ENCODE results near the gene RSRC1. TPM values are rescaled to one million over a fixed set of nuclear protein-coding genes. Genes with fewer than 3 reads are reported as not detected.

RSRC1 gene
- total RNA-seq, 1 donor from 2014 or later = 39.9 TPM

- ChIA-PET POLR2A (no interaction called here), CTCF (no interaction called here)
- no peak overlapping the region for H3K4me3 Mint-ChIP-seq
- DNase-seq (no peak), ATAC-seq (ENCODE audit: low read depth) (no peak)
- intact Hi-C loops (cut with micrococcal nuclease) = no loop called here
- no peaks in the 10 kb centered on the region for H3K9me3 Mint-ChIP-seq
- H3K27ac Mint-ChIP-seq = no peak overlapping the region
- peaks cover 9% of the 10 kb centered on the region for H3K36me3 Mint-ChIP-seq (ENCODE audit: low read depth)
- peaks cover 10% of the 10 kb centered on the region for H3K4me1 Mint-ChIP-seq
- no peaks in the 10 kb centered on the region for H3K27me3 Mint-ChIP-seq
- TF ChIP-seq CTCF (IDR thresholded peaks at IDR 0.05) = no peak
These were observed 351.0 kb downstream of the RSRC1 start for GRCh38 chr3:158460926-158461325.

GRCh38 chr3:158463556-158463955 is 353.7 kb downstream of the RSRC1 start:
- Mint-ChIP-seq H3K9me3 (no peaks in the 10 kb centered on the region), H3K4me3 (no peak overlapping the region), H3K4me1 (peaks cover 10% of the 10 kb centered on the region), H3K27ac (no peak overlapping the region), H3K36me3 (ENCODE audit: low read depth) (peaks cover 9% of the 10 kb centered on the region), H3K27me3 (no peaks in the 10 kb centered on the region)
- intact Hi-C loops (cut with micrococcal nuclease) = no loop called here
- no peak for TF ChIP-seq CTCF (IDR thresholded peaks at IDR 0.05)
- ATAC-seq (ENCODE audit: low read depth) (no peak), DNase-seq (no peak)
- ChIA-PET POLR2A (no interaction called here), CTCF (no interaction called here)

GRCh38 chr3:158465074-158465473 is 355.2 kb downstream of the RSRC1 start:
- TF ChIP-seq CTCF (IDR thresholded peaks at IDR 0.05) = no peak
- intact Hi-C loops (cut with micrococcal nuclease) = no loop called here
- DNase-seq = no peak
- CTCF ChIA-PET = no interaction called here
- POLR2A ChIA-PET = no interaction called here
- no peaks in the 10 kb centered on the region for H3K9me3 Mint-ChIP-seq
- peaks cover 9% of the 10 kb centered on the region for H3K36me3 Mint-ChIP-seq (ENCODE audit: low read depth)
- peaks cover 8% of the 10 kb centered on the region for H3K4me1 Mint-ChIP-seq
- no peaks in the 10 kb centered on the region for H3K27me3 Mint-ChIP-seq
- H3K4me3 Mint-ChIP-seq = no peak overlapping the region
- H3K27ac Mint-ChIP-seq = no peak overlapping the region
- ATAC-seq (ENCODE audit: low read depth) = no peak

DNA sequence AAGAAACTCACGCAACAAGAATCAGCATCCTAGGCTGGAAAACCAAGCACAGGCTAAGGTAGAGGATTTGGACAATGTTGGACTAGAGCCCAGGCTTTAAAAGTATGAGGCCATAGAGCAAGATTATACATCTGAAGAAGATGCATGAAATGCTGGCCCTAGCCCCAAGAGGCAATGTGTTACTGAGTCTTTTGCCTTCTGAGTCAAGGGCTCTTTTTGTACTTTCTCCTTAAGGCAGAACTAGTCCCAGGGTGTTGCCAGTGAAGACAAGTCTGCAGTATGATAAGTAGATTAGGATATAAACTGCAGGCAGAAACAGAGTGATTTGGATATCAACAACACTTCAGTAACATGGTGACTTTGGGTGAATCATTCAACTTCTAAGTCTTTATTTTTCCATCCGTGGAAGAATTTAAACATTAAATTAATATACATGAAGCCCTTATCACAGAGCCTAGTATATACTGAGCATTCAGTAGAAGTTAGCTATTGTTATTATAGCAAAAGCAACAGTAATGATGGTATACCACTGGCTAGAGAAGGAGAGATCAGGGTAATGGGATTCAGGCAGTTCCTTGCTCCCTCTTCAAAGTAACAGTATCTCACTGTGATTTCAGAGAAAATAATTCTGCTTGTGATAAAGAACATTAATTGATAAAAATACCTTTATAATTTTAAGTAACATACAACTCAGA is 361.2 kb downstream of the RSRC1 start:
- ChIA-PET CTCF (no interaction called here), POLR2A (no interaction called here)
- no peaks in the 10 kb centered on the region for H3K9me3 Mint-ChIP-seq
- no peak for TF ChIP-seq CTCF (IDR thresholded peaks at IDR 0.05)
- H3K36me3 Mint-ChIP-seq (ENCODE audit: low read depth) = peaks cover 3% of the 10 kb centered on the region
- no peaks in the 10 kb centered on the region for H3K27me3 Mint-ChIP-seq
- H3K4me1 Mint-ChIP-seq = no peaks in the 10 kb centered on the region
- intact Hi-C loops (cut with micrococcal nuclease) = no loop called here
- ATAC-seq (ENCODE audit: low read depth) = no peak
- no peak overlapping the region for H3K4me3 Mint-ChIP-seq
- H3K27ac Mint-ChIP-seq = no peak overlapping the region
- DNase-seq = no peak

GRCh38 chr3:158471639-158472294 is 361.9 kb downstream of the RSRC1 start:
- intact Hi-C loops (cut with micrococcal nuclease) = no loop called here
- no peak for ATAC-seq (ENCODE audit: low read depth)
- peaks cover 3% of the 10 kb centered on the region for H3K36me3 Mint-ChIP-seq (ENCODE audit: low read depth)
- no peaks in the 10 kb centered on the region for H3K4me1 Mint-ChIP-seq
- H3K9me3 Mint-ChIP-seq = no peaks in the 10 kb centered on the region
- H3K27ac Mint-ChIP-seq = no peak overlapping the region
- no peak for DNase-seq
- no peak for TF ChIP-seq CTCF (IDR thresholded peaks at IDR 0.05)
- no peak overlapping the region for H3K4me3 Mint-ChIP-seq
- POLR2A ChIA-PET = no interaction called here
- CTCF ChIA-PET = no interaction called here
- H3K27me3 Mint-ChIP-seq = no peaks in the 10 kb centered on the region

All from activated B cell treated with CpG ODN at 0.5 μM for 24 hours (primary cell).